Lower lobe of right lung (tissue), 2 donors: ENCODE measurements around the gene NTM. TPM values are rescaled to one million over a fixed set of nuclear protein-coding genes. Genes with fewer than 3 reads are reported as not detected.

Experiments
- ATAC-seq, 2 donors: fragments of 200-7000 bp; cut with Tn5 transposase; one replicate each; pipeline ENCODE4 v1.9.1; 2020 to 2022; ENCODE audit warnings: mild to moderate bottlenecking in 2 of 2, moderate library complexity in 2 of 2
- DNase-seq: peaks from one replicate; pipeline ENCODE4 v3.0.0-alpha.2; 2020
- H3K27ac ChIP-seq: fragments of 200-600 bp; one replicate; pipeline ENCODE4 v1.8.0; 2022
- H3K27me3 ChIP-seq: fragments of 200-600 bp; one replicate; pipeline ENCODE4 v1.8.0; 2022; ENCODE audit warnings: low read depth
- H3K36me3 ChIP-seq: fragments of 200-600 bp; one replicate; pipeline ENCODE4 v1.8.0; 2022; ENCODE audit warnings: mild to moderate bottlenecking
- H3K4me1 ChIP-seq: fragments of 200-600 bp; one replicate; pipeline ENCODE4 v1.8.0; 2022
- H3K4me3 ChIP-seq: fragments of 200-600 bp; one replicate; pipeline ENCODE4 v1.8.0; 2022; ENCODE audit warnings: mild to moderate bottlenecking
- H3K9me3 ChIP-seq: fragments of 200-600 bp; one replicate; pipeline ENCODE4 v1.8.0; 2022
- intact Hi-C: fragments of 100-400 bp; cut with DNase I; formaldehyde crosslinking; loops from one replicate; pipeline ENCODE4 v1.11.0; 2022
- total RNA-seq: library from RNA; stranded (reverse); fragmentation: NEBNext Ultra II Directional; extraction: Animal tissue kit (Norgen Biotek cat#: 25700); gene quantifications from one replicate; pipeline ENCODE4 v1.2.1, GENCODE V29; 2021
- TF ChIP-seq, protein P1 (sequence below): fragments of 200-600 bp; IDR thresholded peaks from one replicate; pipeline ENCODE4 v1.8.0; 2022; ENCODE audit warnings: antibody characterized with exemption, mild to moderate bottlenecking
- donor health status: DM: no; HTN: yes; CAD: no; lungs with severe emphysema.

Gene NTM
- total RNA-seq, 1 donor from 2014 or later = 2.3 TPM

DNA sequence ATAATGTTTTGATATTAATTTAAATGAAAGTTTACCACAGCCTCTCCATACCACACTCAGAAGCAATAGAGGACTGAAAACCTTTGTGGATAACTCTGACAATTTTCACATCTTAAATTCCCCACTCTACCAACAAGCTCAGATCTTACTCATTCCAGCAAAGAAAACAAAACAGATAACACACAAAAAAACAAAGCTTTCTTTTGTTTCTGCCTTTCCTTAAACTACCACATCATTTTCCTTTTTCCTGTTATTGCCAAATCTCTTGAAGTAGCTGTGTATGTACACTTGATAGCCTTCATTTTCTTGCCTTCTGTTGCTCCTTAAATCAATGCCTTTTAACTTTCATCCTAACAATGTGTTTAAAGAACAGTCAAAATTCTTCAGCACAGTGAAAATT, 484.9 kb downstream of the NTM start:
- Histone ChIP-seq H3K4me1 (no peaks in the 10 kb centered on the region), H3K36me3 (no peaks in the 10 kb centered on the region), H3K4me3 (no peak overlapping the region), H3K27me3 (no peaks in the 10 kb centered on the region), H3K27ac (no peak overlapping the region), H3K9me3 (no peaks in the 10 kb centered on the region)
- no peak for ATAC-seq
- intact Hi-C loops = no loop called here
- TF ChIP-seq, protein P1, sequence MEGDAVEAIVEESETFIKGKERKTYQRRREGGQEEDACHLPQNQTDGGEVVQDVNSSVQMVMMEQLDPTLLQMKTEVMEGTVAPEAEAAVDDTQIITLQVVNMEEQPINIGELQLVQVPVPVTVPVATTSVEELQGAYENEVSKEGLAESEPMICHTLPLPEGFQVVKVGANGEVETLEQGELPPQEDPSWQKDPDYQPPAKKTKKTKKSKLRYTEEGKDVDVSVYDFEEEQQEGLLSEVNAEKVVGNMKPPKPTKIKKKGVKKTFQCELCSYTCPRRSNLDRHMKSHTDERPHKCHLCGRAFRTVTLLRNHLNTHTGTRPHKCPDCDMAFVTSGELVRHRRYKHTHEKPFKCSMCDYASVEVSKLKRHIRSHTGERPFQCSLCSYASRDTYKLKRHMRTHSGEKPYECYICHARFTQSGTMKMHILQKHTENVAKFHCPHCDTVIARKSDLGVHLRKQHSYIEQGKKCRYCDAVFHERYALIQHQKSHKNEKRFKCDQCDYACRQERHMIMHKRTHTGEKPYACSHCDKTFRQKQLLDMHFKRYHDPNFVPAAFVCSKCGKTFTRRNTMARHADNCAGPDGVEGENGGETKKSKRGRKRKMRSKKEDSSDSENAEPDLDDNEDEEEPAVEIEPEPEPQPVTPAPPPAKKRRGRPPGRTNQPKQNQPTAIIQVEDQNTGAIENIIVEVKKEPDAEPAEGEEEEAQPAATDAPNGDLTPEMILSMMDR = no peak
- DNase-seq = no peak

DNA sequence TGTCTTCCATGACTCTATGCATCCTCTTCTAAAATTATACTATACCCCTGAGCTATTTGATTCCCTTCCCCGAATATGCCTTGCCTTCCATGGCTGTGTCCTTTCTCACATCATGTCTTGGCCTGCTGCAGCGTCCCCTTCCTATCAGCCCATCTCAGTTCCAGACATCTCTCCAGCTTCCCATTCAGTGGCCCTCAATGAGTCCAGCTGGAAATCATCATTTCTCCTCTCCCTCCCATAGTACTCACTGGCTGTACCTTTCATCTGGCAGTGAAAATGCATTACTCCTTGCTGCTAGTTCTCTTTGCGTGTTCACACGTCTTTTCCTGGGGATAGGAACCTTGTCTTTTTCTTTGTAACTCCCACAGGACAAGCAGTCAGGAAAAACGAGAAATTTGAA, 486.8 kb downstream of the NTM start:
- no peaks in the 10 kb centered on the region for H3K36me3 ChIP-seq
- ATAC-seq (no peak), DNase-seq (no peak)
- no peak overlapping the region for H3K27ac ChIP-seq
- intact Hi-C loops = no loop called here
- no peaks in the 10 kb centered on the region for H3K9me3 ChIP-seq
- H3K4me3 ChIP-seq = no peak overlapping the region
- TF ChIP-seq, protein P1 = no peak
- H3K27me3 ChIP-seq = no peaks in the 10 kb centered on the region
- H3K4me1 ChIP-seq = no peaks in the 10 kb centered on the region

DNA sequence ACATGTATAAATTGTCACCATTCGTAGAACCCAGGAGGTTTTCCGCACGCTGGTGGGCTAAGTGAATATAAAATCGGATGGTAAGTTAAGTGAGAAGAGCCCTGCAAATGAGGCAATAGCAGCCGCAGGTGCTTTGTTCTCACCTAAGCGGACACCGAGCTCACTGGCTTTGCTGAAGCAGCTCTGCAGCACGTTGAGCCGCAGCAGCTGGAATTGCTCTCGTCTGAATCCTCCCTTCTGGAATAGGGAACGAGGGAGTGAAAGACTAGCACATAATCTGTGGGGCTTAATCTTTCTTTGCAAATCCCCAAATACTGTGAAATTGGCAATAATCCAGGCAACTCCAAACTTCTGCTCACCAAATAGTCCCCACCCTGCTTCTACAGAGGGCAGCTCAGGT, 488.1 kb downstream of the NTM start:
- TF ChIP-seq, protein P1 = no peak
- H3K9me3 ChIP-seq = no peaks in the 10 kb centered on the region
- ATAC-seq = no peak
- H3K27me3 ChIP-seq = no peaks in the 10 kb centered on the region
- no peaks in the 10 kb centered on the region for H3K36me3 ChIP-seq
- H3K4me3 ChIP-seq = no peak overlapping the region
- no peak for DNase-seq
- intact Hi-C loops = no loop called here
- H3K4me1 ChIP-seq = no peaks in the 10 kb centered on the region
- no peak overlapping the region for H3K27ac ChIP-seq

DNA sequence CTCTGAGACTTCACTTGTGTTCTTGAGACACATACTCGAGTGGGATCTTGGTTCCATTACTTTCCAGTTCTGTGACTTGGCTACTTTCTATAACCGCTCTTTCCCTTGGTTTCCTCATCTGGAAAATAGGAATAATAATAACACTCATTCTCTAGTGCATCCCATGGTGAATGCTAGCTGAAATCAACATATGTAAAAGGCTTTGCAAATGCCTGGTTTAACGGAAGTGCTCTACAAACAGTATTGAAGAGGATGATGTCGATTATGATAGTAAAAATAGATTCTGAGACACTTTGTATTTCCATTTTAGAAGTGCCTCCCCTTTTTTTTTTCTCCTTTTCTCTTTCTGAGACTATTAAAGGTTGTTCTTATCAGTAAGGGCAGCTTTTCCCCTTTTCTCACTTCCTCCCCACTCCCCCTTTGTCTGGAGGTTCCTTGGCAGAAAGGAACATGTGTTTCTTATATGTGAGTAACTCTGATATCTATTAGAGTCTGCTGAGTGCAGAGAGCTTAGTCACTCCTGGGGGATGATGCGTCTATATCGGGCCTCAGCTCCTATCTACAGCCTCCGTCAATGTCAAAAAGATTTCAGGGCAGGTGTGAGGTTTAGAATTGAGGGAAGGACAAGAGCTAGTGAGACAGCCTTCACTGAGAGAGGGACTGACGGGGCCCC, 489.3 kb downstream of the NTM start:
- Histone ChIP-seq H3K36me3 (no peaks in the 10 kb centered on the region), H3K9me3 (no peaks in the 10 kb centered on the region), H3K4me3 (no peak overlapping the region), H3K27me3 (no peaks in the 10 kb centered on the region), H3K27ac (no peak overlapping the region), H3K4me1 (no peaks in the 10 kb centered on the region)
- TF ChIP-seq, protein P1 = no peak
- intact Hi-C loops = no loop called here
- ATAC-seq (no peak), DNase-seq (no peak)

DNA sequence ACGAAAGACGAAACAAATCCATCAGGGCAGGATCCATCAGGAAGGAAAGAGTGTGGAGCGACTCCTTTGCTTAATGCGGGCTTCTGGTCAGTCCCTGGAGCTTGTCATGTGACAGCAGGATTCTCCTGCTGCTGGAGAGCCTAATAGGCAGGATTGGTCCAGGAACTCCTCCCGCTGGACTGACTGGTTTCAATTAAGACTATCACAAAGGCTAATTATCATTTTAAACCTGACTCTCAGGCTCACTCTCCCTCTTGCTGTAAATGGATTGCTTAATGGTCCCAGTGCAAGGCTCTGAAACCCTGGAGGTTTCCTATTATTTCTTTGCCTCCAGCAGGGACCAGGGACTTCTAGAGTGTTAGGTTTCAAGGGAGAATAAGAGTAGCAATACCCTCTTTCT, 493.8 kb downstream of the NTM start:
- Histone ChIP-seq H3K4me3 (no peak overlapping the region), H3K36me3 (no peaks in the 10 kb centered on the region), H3K9me3 (no peaks in the 10 kb centered on the region), H3K4me1 (no peaks in the 10 kb centered on the region), H3K27me3 (no peaks in the 10 kb centered on the region), H3K27ac (no peak overlapping the region)
- DNase-seq (no peak), ATAC-seq (no peak)
- TF ChIP-seq, protein P1 = no peak
- intact Hi-C loops = no loop called here
